SK-N-MC (cell line): ENCODE measurements around the gene HOXA4.

Source experiments
- EZH2 ChIP-seq: fragments of 200-600 bp; sonication (generic); IDR thresholded peaks from one replicate; pipeline ENCODE4 v1.6.1; 2017; ENCODE audit warnings: antibody characterized with exemption
- FOXP2 ChIP-seq: optimal IDR thresholded peaks from 2 replicates; pipeline ENCODE3; 2011; ENCODE audit warnings: mild to moderate bottlenecking, moderate library complexity; ENCODE audit not compliant: insufficient read depth; ENCODE audit errors: extremely low read length, control extremely low read depth
- POLR2AphosphoS5 ChIP-seq: IDR thresholded peaks from 2 replicates; pipeline ENCODE4 v1.6.1; 2012; ENCODE audit warnings: mild to moderate bottlenecking, low read depth, low read length, borderline replicate concordance

GRCh38 chr7:27116031-27116961 is 14.3 kb downstream of the HOXA4 start:
- TF ChIP-seq EZH2 (no peak), POLR2AphosphoS5 (no peak), FOXP2 (no peak)
